IMR-90 (cell line): Measurements from ENCODE around the gene ZDHHC17. TPM values are rescaled to one million over a fixed set of nuclear protein-coding genes. Genes with fewer than 3 reads are reported as not detected.

Experiments
- ATAC-seq: fragments of 200-7000 bp; cut with Tn5 transposase; 2 replicates; pipeline ENCODE4 v1.9.1; 2020; ENCODE audit warnings: low read depth, mild to moderate bottlenecking, moderate library complexity
- BruUV-seq: library from RNA; stranded (reverse); fragments of 400-500 nt; replicated peaks from 2 replicates; lab custom pipeline; 2021; lab: Mats Ljungman, UMichigan
- CTCF ChIA-PET: fragments of 300-600 bp; formaldehyde crosslinking; extraction: SDS; loops from one replicate; lab custom pipeline; 2021; ENCODE audit warnings: antibody characterized with exemption; lab: Yijun Ruan, JAX
- POLR2A ChIA-PET: fragments of 300-600 bp; sonication (Branson Sonifier 250); formaldehyde crosslinking; loops from one replicate; lab custom pipeline; 2022; ENCODE audit warnings: antibody characterized with exemption; ENCODE audit not compliant: unreplicated experiment; lab: Charles Lee
- DNase-seq: peaks from one replicate; pipeline ENCODE4 v3.0.0; 2013
- H2AFZ ChIP-seq: replicated peaks from 2 replicates; pipeline ENCODE3; 2013; ENCODE audit warnings: low read length, mild to moderate bottlenecking; ENCODE audit not compliant: poor library complexity
- H2AK5ac ChIP-seq: 2 replicates; pipeline ENCODE4 v1.6.1; 2013; ENCODE audit warnings: low read depth, low read length, inconsistent platforms
- H2AK9ac ChIP-seq: replicated peaks from 2 replicates; pipeline ENCODE3; 2013; ENCODE audit warnings: mild to moderate bottlenecking, low read depth, low read length, moderate library complexity; ENCODE audit not compliant: poor library complexity
- H2BK120ac ChIP-seq: 2 replicates; pipeline ENCODE4 v1.6.1; 2013; ENCODE audit warnings: low read depth, low read length, inconsistent platforms
- H2BK15ac ChIP-seq: 3 replicates; pipeline ENCODE4 v1.6.1; 2013; ENCODE audit warnings: low read depth, low read length, inconsistent platforms
- H2BK20ac ChIP-seq: 2 replicates; pipeline ENCODE4 v1.6.1; 2013; ENCODE audit warnings: low read depth, mild to moderate bottlenecking, inconsistent platforms, low read length, moderate library complexity
- H2BK5ac ChIP-seq: 2 replicates; pipeline ENCODE4 v1.6.1; 2013; ENCODE audit warnings: mild to moderate bottlenecking, low read depth, low read length, inconsistent platforms; ENCODE audit not compliant: poor library complexity, severe bottlenecking
- H3K14ac ChIP-seq: replicated peaks from 2 replicates; pipeline ENCODE4 v1.6.1; 2013; ENCODE audit warnings: low read depth, low read length, inconsistent platforms
- H3K18ac ChIP-seq: 2 replicates; pipeline ENCODE4 v1.6.1; 2013; ENCODE audit warnings: low read depth, low read length, control low read depth
- H3K23ac ChIP-seq: 2 replicates; pipeline ENCODE4 v1.6.1; 2013; ENCODE audit warnings: low read depth, low read length, inconsistent platforms
- H3K27ac ChIP-seq: 2 replicates; pipeline ENCODE4 v1.5.1; 2013; ENCODE audit warnings: mild to moderate bottlenecking, control low read depth, low read length; ENCODE audit not compliant: insufficient read depth
- H3K27me3 ChIP-seq: 2 replicates; pipeline ENCODE4 v1.6.1; 2013; ENCODE audit warnings: low read length; ENCODE audit not compliant: control insufficient read depth, insufficient read depth
- H3K36me3 ChIP-seq: 2 replicates; pipeline ENCODE4 v1.6.1; 2013; ENCODE audit warnings: low read length, mixed read lengths; ENCODE audit not compliant: control insufficient read depth, insufficient read depth
- H3K4ac ChIP-seq: 2 replicates; pipeline ENCODE4 v1.6.1; 2013; ENCODE audit warnings: low read depth, low read length, inconsistent platforms
- H3K4me1 ChIP-seq: 2 replicates; pipeline ENCODE4 v1.6.1; 2013; ENCODE audit warnings: low read length, mixed read lengths; ENCODE audit not compliant: control insufficient read depth, insufficient read depth
- H3K4me2 ChIP-seq: 2 replicates; pipeline ENCODE4 v1.6.1; 2013; ENCODE audit warnings: low read depth, mild to moderate bottlenecking, control low read depth, low read length, moderate library complexity
- H3K4me3 ChIP-seq: 2 replicates; pipeline ENCODE4 v1.5.1; 2013; ENCODE audit warnings: low read depth, mild to moderate bottlenecking, control low read depth, low read length, moderate library complexity; ENCODE audit not compliant: insufficient read depth
- H3K56ac ChIP-seq: 2 replicates; pipeline ENCODE4 v1.6.1; 2013; ENCODE audit warnings: low read length, inconsistent platforms; ENCODE audit not compliant: insufficient read depth; ENCODE audit errors: extremely low read depth
- H3K79me1 ChIP-seq, 2 experiments: 2 replicates each; pipeline ENCODE4 v1.6.1; 2013; ENCODE audit warnings: low read length in 2 of 2, inconsistent platforms in 1 of 2, low read depth in 1 of 2
- H3K9ac ChIP-seq: 2 replicates; pipeline ENCODE4 v1.6.1; 2013; ENCODE audit warnings: low read depth, low read length, control low read depth
- H3K9me1 ChIP-seq: 2 replicates; pipeline ENCODE4 v1.6.1; 2013; ENCODE audit warnings: low read length, inconsistent platforms; ENCODE audit not compliant: insufficient read depth
- H3K9me3 ChIP-seq: 2 replicates; pipeline ENCODE4 v1.6.1; 2013; ENCODE audit warnings: low read length; ENCODE audit not compliant: control insufficient read depth, insufficient read depth
- H4K20me1 ChIP-seq: 2 replicates; pipeline ENCODE4 v1.6.1; 2013; ENCODE audit warnings: low read length, inconsistent platforms; ENCODE audit not compliant: insufficient read depth
- H4K5ac ChIP-seq: 2 replicates; pipeline ENCODE4 v1.6.1; 2013; ENCODE audit warnings: mild to moderate bottlenecking, low read depth, low read length, control low read depth
- H4K8ac ChIP-seq, 2 experiments: 2 replicates each; pipeline ENCODE4 v1.6.1; 2013; ENCODE audit warnings: low read depth in 2 of 2, low read length in 2 of 2, control low read depth in 1 of 2, inconsistent platforms in 1 of 2
- H4K91ac ChIP-seq: 2 replicates; pipeline ENCODE4 v1.6.1; 2013; ENCODE audit warnings: low read depth, low read length, inconsistent platforms; ENCODE audit not compliant: insufficient read depth
- BHLHE40 ChIP-seq: fragments of 150-350 bp; IDR thresholded peaks from 2 replicates; pipeline ENCODE4 v1.6.1; 2016; ENCODE audit warnings: mild to moderate bottlenecking, low read depth, low read length
- CEBPB ChIP-seq: IDR thresholded peaks from 2 replicates; pipeline ENCODE4 v1.6.1; 2012; ENCODE audit warnings: low read depth, low read length, improper control_type of control experiment
- CHD1 ChIP-seq: IDR thresholded peaks from 2 replicates; pipeline ENCODE4 v1.6.1; 2012; ENCODE audit warnings: low read depth, low read length, improper control_type of control experiment
- FOS ChIP-seq: fragments of 150-350 bp; IDR thresholded peaks from 2 replicates; pipeline ENCODE4 v1.6.1; 2016; ENCODE audit warnings: low read depth, low read length
- MAFK ChIP-seq: IDR thresholded peaks from 2 replicates; pipeline ENCODE4 v1.6.1; 2012; ENCODE audit warnings: low read depth, low read length, improper control_type of control experiment
- MAZ ChIP-seq: IDR thresholded peaks from 2 replicates; pipeline ENCODE4 v1.6.1; 2012; ENCODE audit warnings: low read depth, mild to moderate bottlenecking, low read length, improper control_type of control experiment, moderate library complexity, borderline replicate concordance
- MXI1 ChIP-seq: IDR thresholded peaks from 2 replicates; pipeline ENCODE4 v1.6.1; 2012; ENCODE audit warnings: low read depth, mild to moderate bottlenecking, low read length, moderate library complexity, borderline replicate concordance
- NFE2L2 ChIP-seq: fragments of 150-350 bp; IDR thresholded peaks from 2 replicates; pipeline ENCODE4 v1.6.1; 2016; ENCODE audit warnings: low read depth, mild to moderate bottlenecking, low read length
- POLR2A ChIP-seq: IDR thresholded peaks from 2 replicates; pipeline ENCODE4 v1.6.1; 2012; ENCODE audit warnings: mild to moderate bottlenecking, low read depth, low read length
- RAD21 ChIP-seq: IDR thresholded peaks from 2 replicates; pipeline ENCODE4 v1.6.1; 2012; ENCODE audit warnings: low read length, improper control_type of control experiment
- RCOR1 ChIP-seq: IDR thresholded peaks from 2 replicates; pipeline ENCODE4 v1.6.1; 2012; ENCODE audit warnings: mild to moderate bottlenecking, low read length, improper control_type of control experiment; ENCODE audit not compliant: insufficient replicate concordance
- RFX5 ChIP-seq: IDR thresholded peaks from 2 replicates; pipeline ENCODE4 v1.8.0; 2012; ENCODE audit warnings: low read depth, mild to moderate bottlenecking, low read length, moderate library complexity
- SMC3 ChIP-seq: fragments of 150-350 bp; IDR thresholded peaks from 2 replicates; pipeline ENCODE4 v1.6.1; 2016; ENCODE audit warnings: low read depth, mild to moderate bottlenecking, antibody characterized with exemption, low read length, moderate library complexity
- WGBS, 2 experiments: methylation state at CpG; one replicate each; pipeline versions ENCODE4 v1.1.5 to v1.1.7; 2013; ENCODE audit warnings: missing lambda C conversion rate in 2 of 2; ENCODE audit not compliant: insufficient read length in 1 of 2; ENCODE audit errors: extremely low coverage in 2 of 2; 5-methylcytosine and 5-hydroxymethylcytosine counted together
- dilution Hi-C: fragments of 300-500 bp; cut with HindIII; formaldehyde crosslinking; loops from one replicate; pipeline ENCODE4 v1.14.3; 2018; ENCODE audit warnings: low sequenced_read_pairs; ENCODE audit not compliant: unreplicated experiment
- in situ Hi-C: fragments of 300-500 bp; cut with MboI; formaldehyde crosslinking; loops from 3 replicates; pipeline ENCODE4 v1.14.3; 2019; ENCODE audit warnings: low sequenced_read_pairs, inconsistent platforms, mixed read lengths
- intact Hi-C: fragments of 100-400 bp; cut with micrococcal nuclease; formaldehyde crosslinking; loops from 2 replicates; pipeline ENCODE4 v1.10.0; 2022
- polyA plus RNA-seq, 3 experiments: library from polyadenylated mRNA; depleted of rRNA; stranded (reverse); fragments of >200 nt; gene quantifications; 2 replicates each; pipeline ENCODE4 v1.2.3, GENCODE V29; 2012; ENCODE audit warnings: low replicate concordance in 1 of 3
- total RNA-seq: library from RNA; depleted of rRNA; stranded (reverse); fragments of >200 nt; gene quantifications from 2 replicates; pipeline ENCODE4 v1.2.3, GENCODE V29; 2012
- TF ChIP-seq, protein P1 (sequence below): conservative IDR thresholded peaks from 2 replicates; pipeline ENCODE4 v1.5.1; 2012; ENCODE audit warnings: mild to moderate bottlenecking, low read depth, low read length, improper control_type of control experiment
- TF ChIP-seq, protein P2 (sequence below): fragments of 150-350 bp; IDR thresholded peaks from 2 replicates; pipeline ENCODE4 v1.6.1; 2017; ENCODE audit warnings: mild to moderate bottlenecking, antibody characterized with exemption, low read length, low read depth
- TF ChIP-seq, protein P3 (sequence below): fragments of 150-350 bp; IDR thresholded peaks from 2 replicates; pipeline ENCODE4 v1.6.1; 2016; ENCODE audit warnings: low read depth, mild to moderate bottlenecking, low read length, moderate library complexity, borderline replicate concordance

ZDHHC17 gene
- total and polyA plus RNA-seq, 2 of the 4 experiments (the other 2 are of a cell fraction) = 23.3 to 125 TPM

DNA sequence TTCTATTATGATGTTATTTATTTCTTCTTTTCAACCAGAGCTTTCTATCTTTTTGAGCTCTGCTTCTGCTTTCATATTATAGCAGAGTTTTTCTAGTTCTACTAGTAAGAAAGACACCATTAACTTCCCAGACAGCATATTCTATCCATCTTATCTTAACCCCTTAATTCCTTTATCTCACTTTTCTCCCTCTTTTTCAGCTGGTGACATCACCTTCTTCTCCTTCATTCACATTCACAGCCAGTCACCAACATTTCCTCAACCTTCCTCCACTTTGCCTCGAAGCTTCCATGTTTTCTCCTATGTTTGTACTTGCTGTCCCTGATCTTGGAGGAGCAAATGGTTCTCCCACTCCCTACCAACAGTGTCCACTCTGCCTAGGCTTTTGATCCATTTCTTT lies 118.5 kb downstream of the ZDHHC17 start:
- H3K4me3 ChIP-seq = no peak overlapping the region
- H3K4me1 ChIP-seq = peaks cover 12% of the 10 kb centered on the region
- peaks cover 6 to 11% of the 10 kb centered on the region in 2 experiments; a peak in 3 of 4 replicates for H3K79me1 ChIP-seq
- DNase-seq (no peak), ATAC-seq (no peak)
- no CpG with 5 or more reads among the region's 1 CpG for WGBS, 2 experiments
- BruUV-seq = no TSS peak
- H3K27me3 ChIP-seq = no peaks in the 10 kb centered on the region
- H4K5ac ChIP-seq = peak overlapping the region; percentile 17; the same call in 1 of the 2 replicates
- intact Hi-C loops = loop anchor here (5.0 kb wide), 1 partner anchor 35 kb away; no protein-coding TSS in a partner anchor
- H2AFZ ChIP-seq = no peak overlapping the region
- peak overlapping the region; percentile 82 for H3K14ac ChIP-seq
- peak overlapping the region in 1 of 2 experiments; percentile 66; a peak in 2 of 4 replicates for H4K8ac ChIP-seq
- ChIA-PET POLR2A (no interaction called here), CTCF (interaction anchor here (1.0 kb wide), 1 partner anchor 9 kb away, joined by 4 read pairs; no protein-coding TSS in a partner anchor)
- H3K27ac ChIP-seq = no peak overlapping the region
- dilution Hi-C loops = no loop called here
- H3K36me3 ChIP-seq = no peaks in the 10 kb centered on the region
- peak overlapping the region; percentile 78 for H2AK5ac ChIP-seq
- no peak overlapping the region for H3K4me2 ChIP-seq
- peak overlapping the region; percentile 74 for H4K91ac ChIP-seq
- peaks cover 9% of the 10 kb centered on the region for H3K9me1 ChIP-seq
- peak overlapping the region; percentile 85 for H2BK120ac ChIP-seq
- peak overlapping the region; percentile 88; the same call in 2 of the 3 replicates for H2BK15ac ChIP-seq
- H3K4ac ChIP-seq = peak overlapping the region; percentile 78
- peaks cover 2% of the 10 kb centered on the region for H3K9me3 ChIP-seq
- H3K9ac ChIP-seq = no peak overlapping the region
- in situ Hi-C loops = no loop called here
- H2AK9ac ChIP-seq = no peak overlapping the region
- peaks cover 2% of the 10 kb centered on the region; the same call in 1 of the 2 replicates for H4K20me1 ChIP-seq
- H3K18ac ChIP-seq = peak overlapping the region; percentile 15; the same call in 1 of the 2 replicates
- H2BK20ac ChIP-seq = peak overlapping the region; percentile 87
- peak overlapping the region; percentile 33 for H2BK5ac ChIP-seq
- H3K56ac ChIP-seq = no peak overlapping the region
- TF ChIP-seq NFE2L2 (no peak), SMC3 (no peak), FOS (no peak), RCOR1 (no peak), MXI1 (no peak), CHD1 (no peak), RFX5 (no peak), CEBPB (no peak), BHLHE40 (no peak), MAZ (no peak), RAD21 (no peak), POLR2A (no peak), MAFK (no peak)
- TF ChIP-seq, protein P1, sequence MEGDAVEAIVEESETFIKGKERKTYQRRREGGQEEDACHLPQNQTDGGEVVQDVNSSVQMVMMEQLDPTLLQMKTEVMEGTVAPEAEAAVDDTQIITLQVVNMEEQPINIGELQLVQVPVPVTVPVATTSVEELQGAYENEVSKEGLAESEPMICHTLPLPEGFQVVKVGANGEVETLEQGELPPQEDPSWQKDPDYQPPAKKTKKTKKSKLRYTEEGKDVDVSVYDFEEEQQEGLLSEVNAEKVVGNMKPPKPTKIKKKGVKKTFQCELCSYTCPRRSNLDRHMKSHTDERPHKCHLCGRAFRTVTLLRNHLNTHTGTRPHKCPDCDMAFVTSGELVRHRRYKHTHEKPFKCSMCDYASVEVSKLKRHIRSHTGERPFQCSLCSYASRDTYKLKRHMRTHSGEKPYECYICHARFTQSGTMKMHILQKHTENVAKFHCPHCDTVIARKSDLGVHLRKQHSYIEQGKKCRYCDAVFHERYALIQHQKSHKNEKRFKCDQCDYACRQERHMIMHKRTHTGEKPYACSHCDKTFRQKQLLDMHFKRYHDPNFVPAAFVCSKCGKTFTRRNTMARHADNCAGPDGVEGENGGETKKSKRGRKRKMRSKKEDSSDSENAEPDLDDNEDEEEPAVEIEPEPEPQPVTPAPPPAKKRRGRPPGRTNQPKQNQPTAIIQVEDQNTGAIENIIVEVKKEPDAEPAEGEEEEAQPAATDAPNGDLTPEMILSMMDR = no peak
- TF ChIP-seq, protein P2, sequence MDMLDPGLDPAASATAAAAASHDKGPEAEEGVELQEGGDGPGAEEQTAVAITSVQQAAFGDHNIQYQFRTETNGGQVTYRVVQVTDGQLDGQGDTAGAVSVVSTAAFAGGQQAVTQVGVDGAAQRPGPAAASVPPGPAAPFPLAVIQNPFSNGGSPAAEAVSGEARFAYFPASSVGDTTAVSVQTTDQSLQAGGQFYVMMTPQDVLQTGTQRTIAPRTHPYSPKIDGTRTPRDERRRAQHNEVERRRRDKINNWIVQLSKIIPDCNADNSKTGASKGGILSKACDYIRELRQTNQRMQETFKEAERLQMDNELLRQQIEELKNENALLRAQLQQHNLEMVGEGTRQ = no peak
- TF ChIP-seq, protein P3, sequence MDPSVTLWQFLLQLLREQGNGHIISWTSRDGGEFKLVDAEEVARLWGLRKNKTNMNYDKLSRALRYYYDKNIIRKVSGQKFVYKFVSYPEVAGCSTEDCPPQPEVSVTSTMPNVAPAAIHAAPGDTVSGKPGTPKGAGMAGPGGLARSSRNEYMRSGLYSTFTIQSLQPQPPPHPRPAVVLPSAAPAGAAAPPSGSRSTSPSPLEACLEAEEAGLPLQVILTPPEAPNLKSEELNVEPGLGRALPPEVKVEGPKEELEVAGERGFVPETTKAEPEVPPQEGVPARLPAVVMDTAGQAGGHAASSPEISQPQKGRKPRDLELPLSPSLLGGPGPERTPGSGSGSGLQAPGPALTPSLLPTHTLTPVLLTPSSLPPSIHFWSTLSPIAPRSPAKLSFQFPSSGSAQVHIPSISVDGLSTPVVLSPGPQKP = no peak
- peak overlapping the region; percentile 46; the same call in 1 of the 2 replicates for H3K23ac ChIP-seq
